HG02938 (cell line): ENCODE data around the gene SPSB2.

Source experiments
- ATAC-seq: cut with Tn5 transposase; IDR thresholded peaks from one replicate; pipeline ENCODE4 v1.9.1; 2021; ENCODE audit warnings: mild to moderate bottlenecking, moderate library complexity; ENCODE audit not compliant: unreplicated experiment

The SPSB2 gene

DNA sequence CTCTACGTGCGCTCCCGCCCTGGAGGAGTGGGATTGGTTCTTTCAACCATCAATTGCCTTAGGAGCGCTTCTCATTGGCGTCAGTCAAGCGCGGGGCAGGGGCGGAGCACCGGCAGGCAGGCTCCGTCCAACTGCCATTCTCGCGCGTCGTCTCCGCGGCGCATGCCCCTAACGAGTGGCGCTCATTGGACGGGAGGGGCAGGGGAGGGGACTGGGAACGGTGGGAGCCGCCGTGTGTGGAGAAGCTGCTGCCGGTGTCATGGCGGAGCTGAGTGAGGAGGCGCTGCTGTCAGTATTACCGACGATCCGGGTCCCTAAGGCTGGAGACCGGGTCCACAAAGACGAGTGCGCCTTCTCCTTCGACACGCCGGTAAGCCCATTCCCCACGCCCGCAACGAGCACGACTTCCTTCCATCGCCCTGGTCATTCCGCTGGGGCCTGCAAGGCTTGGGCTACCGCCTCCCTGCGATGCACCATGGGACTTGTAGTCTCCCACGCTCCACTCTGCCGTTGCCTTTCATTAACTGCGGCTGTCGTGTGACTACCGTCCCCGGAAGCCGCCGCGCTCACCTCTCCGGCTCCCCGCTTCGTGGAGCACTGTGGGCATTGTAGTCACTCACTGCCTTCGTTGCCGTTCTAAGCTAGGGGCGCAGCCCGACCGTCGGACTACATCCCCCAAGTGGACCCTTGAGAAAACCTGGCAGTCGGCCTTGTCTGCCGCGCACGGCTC is 21.0 kb downstream of the SPSB2 start, which contains the start of gene USP5:
TSS of gene USP5 (plus strand) at position 230 of the 730 bp plus-strand sequence. CDS start at position 260, 30 bp downstream.
- peak; percentile 72 for ATAC-seq

DNA sequence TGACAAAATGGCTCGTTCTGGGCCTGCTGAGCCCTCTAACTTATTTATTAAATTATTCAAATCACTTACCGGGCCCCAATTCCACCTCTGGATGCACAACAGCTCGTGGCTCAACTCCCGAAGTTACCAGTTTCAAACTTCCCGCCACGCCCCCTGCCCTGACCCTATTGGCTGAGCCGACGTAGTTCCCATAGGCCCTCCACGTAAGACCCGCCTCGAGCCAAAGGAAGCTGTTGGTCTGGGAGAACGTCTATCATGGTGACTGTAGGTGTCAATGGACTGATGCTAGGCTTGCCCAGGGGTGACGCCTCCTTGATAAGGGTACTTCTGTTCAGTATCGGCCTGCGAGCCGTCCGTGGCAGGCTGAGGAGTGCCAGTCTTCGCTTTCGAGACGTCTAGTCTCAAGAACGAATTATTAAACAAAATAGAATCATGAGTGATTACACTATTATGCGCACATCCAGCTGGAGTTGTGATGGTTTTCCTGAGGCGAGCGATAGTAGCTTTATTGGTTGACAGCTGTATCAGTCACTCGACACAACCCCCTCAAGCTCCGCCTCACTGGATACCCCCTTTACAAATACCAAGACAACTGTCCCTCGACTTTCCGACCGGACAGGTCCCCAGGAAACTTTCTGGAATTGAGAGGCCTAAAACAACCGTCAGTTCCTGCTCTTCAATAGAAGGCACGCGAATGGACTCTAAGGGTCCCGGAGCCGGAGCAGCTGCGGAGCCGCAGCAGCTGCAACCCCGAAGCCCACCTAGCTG is 21.8 kb downstream of the SPSB2 start, which contains the start of gene CDCA3:
TSS of gene CDCA3 (minus strand) at position 134 of the 768 bp plus-strand sequence. CDS start 334 bp downstream, outside the sequence.
- peak; percentile 46 for ATAC-seq

DNA sequence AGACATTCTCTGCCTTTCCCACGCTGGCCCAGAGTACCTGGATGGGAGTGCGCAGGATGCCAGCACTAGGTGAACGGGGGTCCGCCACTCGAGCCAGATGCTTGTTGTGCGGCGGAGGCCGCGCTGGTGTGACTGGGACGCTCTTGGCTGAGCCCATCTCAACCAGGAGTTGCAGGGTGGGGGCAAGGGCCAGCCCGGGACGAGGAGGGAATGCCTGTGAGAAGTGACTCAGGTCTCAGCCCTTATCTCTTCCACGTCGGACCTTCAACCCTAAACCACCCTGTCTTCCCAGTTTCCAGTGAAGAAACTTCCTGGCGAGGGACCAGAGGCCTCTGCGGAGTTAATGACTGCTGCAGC is 22.3 kb downstream of the SPSB2 start:
- ATAC-seq: no peak

DNA sequence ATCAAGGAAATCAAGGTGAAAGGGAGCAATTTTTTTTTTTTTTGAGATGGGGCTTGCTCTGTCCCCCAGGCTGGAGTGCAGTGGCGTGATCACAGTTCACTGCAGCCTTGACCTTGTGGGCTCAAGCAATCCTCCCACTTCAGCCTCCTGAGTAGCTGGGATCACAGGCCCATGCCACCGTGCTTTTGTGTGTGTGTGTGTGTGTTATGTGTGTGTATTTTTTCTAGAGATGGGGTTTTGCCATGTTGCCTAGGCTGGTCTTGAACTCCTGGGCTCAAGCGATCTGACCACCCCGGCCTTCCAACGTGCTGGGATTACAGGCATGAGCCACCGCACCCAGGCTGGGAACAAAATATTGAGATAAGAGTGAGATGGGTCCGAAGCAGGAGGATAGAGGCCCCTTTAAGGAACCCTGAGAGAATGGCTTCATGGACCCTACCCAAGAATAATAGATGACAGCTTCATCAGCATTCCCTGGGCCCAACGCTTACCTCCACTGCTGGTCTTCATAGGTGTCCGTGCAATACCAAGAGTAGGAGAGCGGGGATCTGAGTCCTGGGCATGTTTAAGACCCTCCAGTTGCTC is 23.0 kb downstream of the SPSB2 start:
- no peak for ATAC-seq

DNA sequence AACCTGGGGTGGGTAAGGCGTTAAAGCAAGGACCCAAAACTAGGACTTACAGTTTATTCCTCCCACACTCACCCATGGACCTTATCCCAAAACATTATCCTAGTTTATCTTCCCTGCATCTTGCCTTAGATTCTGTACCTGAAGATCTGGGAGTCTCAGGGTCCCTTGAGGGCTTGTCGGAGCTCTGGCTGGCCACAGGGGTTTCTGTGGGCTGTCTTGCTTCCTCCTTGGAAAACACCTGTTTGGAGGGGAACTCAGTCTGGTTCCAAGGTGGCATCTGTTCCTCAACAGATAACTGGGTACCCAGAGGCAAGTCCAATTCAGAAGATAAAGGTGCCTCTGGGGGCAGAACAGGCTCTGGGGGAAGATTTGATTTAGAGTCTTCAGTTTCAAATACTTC is 23.7 kb downstream of the SPSB2 start:
- ATAC-seq: no peak

DNA sequence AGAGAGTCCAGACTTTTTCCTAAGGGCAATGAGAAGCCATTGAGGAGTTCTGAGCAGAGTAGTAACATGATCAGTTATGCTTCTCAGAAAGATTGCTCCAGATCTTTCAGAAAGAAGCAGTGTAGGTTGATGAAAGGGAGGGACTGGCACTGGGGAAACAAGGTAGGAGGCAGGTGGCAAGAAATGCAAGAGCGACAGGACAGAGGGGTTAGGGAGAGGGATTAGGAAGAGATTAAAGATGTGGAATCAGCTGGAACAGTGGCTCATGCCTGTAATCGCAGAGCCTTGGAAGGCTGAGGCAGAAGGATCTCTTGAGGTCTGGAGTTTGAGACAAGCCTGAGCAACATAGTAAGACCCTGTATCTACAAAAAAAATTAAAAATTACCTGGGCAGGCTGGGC is 25.4 kb downstream of the SPSB2 start:
- no peak for ATAC-seq

DNA sequence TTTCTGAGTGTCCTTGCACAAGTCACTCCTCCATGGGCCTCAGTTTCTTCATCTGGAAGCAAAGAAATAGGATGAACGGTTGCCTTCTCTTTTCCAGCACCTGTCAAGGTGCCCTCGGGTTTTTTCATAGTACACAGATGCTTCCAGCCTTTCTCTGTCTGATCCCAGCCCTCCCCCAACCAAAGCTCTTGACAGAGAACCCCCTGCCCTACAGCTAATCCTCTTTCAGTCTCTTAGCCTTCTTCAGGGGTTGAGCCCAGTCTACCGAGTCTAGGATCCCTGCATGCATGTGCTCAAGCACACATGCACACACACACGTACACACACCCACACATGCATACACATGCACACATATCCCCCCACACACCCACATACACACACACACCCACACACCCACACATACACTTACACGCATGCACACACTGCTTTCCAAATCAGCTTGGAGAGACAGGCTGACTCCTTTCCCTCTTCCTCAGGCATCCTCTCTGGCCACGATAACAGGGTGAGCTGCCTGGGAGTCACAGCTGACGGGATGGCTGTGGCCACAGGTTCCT is 26.7 kb downstream of the SPSB2 start:
- ATAC-seq: no peak

DNA sequence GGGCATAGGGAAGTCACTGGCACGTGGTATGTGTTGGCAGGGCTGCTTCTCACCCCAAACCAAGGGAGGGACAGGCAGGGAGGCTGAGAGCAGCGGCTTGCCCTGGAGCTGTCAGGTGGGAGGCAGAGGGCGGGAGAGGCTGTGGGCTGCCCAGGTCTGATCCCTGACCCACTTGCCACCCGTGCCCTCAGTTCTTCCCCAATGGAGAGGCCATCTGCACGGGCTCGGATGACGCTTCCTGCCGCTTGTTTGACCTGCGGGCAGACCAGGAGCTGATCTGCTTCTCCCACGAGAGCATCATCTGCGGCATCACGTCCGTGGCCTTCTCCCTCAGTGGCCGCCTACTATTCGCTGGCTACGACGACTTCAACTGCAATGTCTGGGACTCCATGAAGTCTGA is 27.7 kb downstream of the SPSB2 start:
- ATAC-seq: no peak

DNA sequence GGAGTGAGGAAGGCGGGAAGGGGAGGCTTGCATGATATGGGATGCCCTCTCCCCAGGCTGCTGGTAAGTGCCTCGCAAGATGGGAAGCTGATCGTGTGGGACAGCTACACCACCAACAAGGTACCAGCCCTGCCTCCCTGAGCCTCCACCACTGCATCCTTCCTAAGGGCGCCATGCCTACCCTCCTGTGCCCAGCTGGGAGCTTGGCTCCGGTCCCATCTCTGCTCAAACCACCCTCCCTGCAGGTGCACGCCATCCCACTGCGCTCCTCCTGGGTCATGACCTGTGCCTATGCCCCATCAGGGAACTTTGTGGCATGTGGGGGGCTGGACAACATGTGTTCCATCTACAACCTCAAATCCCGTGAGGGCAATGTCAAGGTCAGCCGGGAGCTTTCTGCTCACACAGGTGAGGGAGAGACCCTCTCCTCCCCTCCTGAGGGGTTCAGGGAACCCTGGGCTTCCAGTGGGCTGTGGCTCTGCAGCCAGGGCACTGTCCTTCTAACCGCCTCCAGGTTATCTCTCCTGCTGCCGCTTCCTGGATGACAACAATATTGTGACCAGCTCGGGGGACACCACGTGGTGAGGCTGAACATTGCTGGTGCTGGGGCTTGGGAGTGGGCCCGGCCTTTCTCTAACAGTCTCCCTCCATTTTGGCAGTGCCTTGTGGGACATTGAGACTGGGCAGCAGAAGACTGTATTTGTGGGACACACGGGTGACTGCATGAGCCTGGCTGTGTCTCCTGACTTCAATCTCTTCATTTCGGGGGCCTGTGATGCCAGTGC is 29.8 kb downstream of the SPSB2 start:
- ATAC-seq: no peak

DNA sequence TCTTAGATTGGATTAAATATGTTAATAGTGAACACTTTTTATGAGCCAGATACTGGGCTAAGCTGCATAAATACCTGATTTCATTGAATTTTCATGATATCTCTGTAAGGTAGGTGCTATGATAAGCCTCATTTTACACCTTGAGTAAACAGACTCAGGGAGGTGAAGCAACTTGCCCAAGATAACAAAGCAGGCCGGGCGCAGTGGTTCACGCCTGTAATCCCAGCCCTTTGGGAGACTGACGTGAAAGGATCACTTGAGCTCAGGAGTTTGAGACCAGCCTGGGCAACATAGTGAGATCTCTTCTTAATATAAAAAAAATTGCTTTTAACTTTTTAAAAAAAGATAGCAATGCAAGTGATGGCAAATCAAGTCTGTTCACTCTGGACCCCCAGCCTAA is 31.0 kb downstream of the SPSB2 start:
- no peak for ATAC-seq

DNA sequence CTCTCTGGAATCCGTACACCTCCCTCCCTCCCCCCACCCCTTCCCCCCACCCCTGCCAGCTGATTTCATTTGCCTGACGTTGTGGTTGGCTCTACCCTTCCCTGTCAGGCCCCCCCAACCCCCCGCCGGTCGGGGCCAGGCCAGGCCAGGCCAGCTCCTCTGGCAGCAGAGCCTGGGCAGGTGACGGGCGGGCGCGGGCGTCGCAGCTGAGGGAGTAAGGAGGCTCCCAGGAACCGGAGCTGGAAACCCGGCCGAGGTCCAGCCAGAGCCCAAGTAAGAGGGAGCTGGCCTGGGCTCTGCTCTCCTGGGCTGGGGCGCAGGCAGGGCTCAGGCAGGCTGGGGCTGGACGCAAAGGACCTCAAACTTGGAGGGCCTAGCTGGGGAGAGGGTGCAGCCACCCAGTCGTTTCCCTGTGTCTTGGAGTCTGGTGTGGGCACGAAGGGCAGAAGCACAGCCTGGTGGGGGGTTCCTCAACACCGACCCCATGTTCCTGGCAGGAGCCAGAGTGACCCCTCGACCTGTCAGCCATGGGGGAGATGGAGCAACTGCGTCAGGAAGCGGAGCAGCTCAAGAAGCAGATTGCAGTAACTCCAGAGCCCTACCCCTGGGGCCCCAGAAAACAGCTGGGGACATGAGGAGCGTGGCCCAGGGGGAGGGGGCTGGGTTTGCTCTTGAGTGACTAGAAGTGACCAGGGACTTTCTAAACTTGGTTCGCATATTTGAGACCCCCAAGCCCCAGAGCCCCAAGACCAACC is 32.2 kb downstream of the SPSB2 start, which contains the start of gene GNB3:
TSS of gene GNB3 (plus strand) at position 165 of the 755 bp plus-strand sequence. CDS start at position 528, 363 bp downstream.
- no peak for ATAC-seq

DNA sequence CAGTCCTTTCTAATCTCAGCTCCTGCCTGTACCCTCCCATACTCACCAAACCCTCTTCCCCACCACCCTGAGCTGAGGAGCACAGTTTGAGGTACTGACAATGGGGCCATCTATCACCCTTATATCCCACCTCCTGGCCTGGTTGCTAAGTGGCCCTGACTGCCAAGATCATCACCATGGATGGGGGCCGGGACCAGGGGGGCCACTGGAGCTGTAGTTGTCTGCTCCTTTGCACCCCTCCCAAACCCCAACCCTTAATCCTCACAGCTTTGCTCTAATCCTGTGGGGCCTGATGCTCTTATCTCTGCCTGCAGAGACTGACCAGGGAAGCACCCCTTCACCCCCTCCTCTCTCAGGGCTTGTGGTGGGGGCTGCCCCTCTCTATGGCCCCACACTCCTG is 32.8 kb downstream of the SPSB2 start:
- no peak for ATAC-seq

DNA sequence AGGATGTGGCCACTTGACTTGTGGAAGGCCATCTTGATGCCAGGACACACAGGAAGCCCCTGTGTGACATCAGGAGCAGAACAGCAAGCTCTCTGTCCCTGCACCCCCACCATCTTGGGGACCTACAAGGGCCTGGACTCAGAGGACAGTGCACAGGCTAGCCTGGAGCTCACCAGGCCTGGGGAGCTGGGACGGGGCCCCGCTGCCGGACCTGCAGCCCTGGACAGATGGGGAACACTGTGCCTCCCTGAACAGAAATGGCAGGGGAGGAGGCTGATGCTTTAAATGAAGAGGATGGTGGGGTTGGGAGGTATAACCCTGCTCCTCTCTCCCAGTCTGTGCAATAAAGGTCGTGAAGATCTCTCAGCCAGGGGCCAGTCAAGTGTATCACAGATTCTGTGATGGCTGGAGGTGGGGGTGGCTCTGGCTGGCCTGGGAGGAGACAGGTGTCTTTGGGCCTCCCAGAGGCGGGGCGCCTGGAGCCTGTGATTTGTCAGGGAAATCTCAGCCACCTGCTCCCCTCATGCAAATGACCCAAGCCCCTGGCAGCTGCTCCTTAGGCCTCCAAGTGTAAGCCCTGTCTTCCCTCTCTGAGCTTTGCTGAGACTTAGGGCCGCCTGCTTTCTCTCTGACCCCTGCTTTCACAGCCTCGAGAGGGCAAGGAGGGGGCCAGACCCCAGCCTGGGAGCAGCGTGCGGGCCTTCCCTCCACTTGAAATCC is 33.5 kb downstream of the SPSB2 start:
- no peak for ATAC-seq

DNA sequence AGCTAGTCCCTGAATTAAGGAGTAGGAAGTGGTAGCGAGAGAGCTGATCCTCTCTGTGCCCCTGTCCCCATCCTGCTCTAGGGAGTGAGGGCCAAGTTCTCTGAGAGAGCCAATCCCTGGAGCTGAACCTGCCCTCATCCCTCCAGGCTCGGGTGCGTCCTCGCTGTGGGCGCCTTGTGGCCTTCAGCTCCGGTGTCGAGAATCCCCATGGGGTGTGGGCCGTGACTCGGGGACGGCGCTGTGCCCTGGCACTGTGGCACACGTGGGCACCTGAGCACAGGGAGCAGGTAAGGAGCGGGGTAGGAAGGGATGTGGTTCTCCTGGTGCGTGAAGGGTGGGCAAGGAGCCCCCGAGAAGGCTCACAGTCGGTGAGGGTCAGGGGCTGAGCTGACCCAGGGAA is 34.2 kb downstream of the SPSB2 start:
- ATAC-seq: no peak

DNA sequence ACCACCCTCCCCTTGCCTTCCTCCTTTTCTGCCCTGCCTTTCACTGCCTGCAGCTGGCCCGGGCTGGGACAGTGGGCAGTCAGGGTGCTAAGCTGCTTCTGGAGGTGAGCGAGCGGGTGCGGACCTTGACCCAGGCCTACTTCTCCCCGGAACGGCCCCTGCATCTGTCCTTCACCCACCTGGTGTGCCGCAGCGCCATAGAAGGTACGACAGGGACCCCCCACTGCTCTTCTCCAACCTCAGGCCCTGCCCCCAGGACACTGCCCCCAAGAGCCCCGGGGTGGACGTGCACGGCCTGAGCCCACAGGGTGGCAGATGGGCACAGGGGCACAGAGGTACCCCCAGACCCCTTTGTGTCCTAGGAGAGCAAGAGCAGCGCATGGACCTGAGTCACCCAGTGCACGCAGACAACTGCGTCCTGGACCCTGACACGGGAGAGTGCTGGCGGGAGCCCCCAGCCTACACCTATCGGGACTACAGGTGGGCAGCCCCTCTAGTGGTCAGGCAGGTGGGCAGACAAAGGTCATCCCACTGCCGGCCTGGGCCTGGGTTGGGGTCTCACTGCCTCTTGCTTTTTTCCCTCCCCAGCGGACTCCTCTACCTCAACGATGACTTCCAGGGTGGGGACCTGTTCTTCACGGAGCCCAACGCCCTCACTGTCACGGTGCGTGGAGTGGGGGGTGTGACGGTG is 35.6 kb downstream of the SPSB2 start:
- no peak for ATAC-seq

DNA sequence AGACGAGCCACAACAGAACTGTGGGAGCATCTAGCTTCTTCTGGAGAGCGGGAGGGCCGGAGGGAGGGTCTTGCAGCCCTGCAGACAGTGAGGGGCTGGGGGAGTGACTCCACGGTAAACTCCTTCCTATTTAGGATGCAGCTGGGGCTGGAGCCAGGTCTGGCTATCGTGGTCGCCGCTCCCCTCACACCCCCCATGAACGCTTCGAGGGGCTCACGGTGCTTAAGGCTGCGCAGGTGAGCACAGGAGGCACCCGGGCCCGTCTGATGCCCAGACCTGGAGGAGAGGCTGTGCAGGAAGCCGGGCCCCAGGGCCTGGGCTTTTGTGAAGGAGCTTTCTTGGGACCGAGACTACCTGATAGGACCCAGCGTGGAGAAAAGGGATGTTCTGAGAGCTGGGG is 36.3 kb downstream of the SPSB2 start:
- ATAC-seq: no peak

DNA sequence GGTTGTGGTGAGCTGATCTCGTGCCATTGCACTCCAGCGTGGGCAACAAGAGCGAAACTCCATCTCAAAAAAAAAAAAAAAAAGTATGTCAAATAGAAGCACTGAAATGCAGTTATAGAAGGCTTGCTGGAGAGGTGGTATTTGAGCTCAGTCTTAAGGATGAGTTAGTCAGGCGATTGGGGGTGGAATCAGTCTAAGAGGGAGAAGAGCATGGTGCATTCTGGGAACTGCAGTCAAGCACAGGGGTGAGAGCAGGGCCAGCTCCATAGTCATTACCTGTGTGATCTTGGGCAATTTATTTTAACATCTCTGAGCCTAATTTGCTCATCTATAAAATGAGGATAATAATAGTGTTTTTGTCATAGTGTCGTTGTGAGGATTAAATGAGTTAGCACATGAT is 38.2 kb downstream of the SPSB2 start:
- no peak for ATAC-seq

DNA sequence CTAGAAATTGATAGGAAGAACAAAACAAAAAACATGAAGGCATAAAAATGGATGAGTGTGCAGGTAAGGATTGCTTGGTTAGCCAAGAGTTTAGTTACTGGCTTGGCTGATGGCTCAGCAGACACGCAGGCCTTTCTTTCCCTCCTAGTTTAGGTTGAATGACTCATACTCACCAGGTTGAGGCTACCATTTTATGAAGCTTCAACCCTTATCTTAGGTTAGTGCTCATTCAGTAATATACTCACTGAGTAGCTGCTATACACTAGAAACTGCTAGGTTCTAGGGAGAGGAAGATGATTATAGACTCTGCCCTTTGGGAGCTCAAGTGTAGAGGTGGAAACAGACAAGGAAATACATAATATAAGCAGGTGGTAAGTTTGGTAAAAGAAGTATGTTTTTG is 38.8 kb downstream of the SPSB2 start:
- no peak for ATAC-seq
